HG03354 (cell line): ENCODE data around the gene LPP.

Experiments used
- ATAC-seq: cut with Tn5 transposase; IDR thresholded peaks from one replicate; pipeline ENCODE4 v1.9.1; 2021; ENCODE audit warnings: mild to moderate bottlenecking; ENCODE audit not compliant: unreplicated experiment, poor library complexity, severe bottlenecking

LPP gene

GRCh38 chr3:188214442-188214841 lies 60.5 kb downstream of the LPP start:
- ATAC-seq: no peak

DNA sequence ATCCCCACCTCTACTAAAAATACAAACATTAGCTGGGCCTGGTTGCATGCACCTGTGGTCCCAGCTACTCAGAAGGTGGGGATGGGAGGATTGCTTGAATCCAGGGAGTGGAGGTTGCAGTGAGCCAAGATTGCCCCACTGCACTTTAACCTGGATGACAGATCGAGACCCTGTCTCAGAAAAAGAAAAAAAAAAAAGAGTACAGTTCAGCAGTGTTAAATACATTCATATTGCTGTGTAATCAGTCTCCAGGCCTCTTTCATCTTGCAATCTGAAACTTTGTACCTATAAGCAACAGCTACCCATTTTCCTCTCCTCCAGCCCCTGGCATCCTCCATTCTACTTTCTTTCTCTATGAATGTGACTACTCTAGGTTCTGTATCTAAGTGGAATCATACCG lies 61.2 kb downstream of the LPP start:
- ATAC-seq: no peak

DNA sequence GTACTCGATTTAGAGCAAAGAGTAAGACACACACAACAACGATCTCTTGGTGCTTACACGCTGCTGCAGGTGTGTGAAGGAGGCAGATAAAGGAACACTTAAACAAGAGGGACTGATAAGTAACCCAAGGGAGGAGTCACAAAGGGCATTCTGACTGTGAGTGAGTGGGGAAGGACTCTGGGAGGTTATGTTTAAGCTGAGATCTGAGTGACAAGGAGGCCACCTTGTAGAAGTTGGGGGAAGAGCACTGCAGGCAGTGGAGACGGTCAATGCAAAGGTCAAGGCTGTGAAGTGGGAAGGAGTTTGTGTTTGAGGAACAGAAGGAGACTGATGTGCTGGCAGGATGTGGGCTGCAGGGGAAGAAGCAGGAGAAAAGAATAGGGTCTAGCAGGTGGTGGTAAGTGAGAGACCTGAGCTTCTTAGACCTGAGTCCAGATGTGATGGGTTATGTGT lies 63.1 kb downstream of the LPP start:
- ATAC-seq: no peak

DNA sequence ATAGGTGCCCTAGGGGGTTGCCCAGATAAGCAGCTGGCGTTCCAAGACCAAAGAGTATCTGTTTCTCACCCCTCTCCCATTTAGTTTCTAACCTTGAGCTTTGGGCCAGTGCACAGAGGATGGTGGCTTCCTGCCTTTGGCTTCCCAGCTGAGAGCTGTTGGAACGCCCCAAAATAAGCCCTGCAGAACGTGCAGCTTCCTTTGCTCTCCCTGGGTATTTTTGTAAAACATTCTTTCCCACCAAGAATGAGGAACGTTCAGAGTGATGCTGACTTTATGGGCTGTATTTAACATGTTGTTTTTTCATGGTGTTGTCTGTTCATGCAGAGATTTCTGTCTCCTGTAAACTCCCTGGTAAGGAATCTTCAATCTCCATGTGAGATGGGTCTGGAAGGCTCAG lies 63.8 kb downstream of the LPP start:
- no peak for ATAC-seq

DNA sequence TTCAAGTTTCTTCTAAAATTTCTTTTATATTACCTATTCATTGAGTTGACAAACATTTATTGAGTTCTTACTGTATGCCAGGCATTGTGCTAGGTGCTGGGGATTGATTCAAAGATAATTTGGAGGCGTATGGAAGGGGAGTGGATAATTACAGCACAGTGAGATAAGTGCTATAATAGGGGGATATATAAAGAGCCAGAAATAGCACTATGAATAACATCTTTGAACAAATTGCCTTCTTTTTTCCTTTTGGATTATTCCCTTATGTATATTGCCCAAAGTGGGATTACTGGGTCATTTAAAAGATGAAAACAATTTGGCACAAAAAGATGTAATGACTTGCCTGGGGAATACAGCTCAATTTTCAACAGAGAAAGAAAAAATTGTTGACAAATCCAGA lies 64.6 kb downstream of the LPP start:
- ATAC-seq: no peak

DNA sequence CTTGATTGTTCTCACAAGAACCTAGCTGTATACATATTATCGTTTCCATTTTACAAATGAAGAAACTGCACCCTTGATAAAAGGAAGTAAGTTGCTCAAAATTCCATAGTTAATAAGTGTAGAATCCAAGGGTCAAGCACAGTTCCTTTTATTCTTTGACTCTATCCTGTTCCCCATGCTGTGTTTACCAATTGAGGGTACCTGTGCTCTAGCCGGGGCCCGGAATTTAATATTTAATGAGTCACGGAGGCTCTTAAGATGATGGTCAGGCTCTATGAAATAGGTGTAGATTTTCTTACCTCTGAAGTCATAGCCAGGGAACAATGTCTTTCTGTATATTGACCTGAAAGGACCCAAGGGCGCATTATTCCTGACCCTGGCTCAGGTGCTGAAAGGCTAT lies 65.2 kb downstream of the LPP start:
- ATAC-seq: no peak

- no peak for ATAC-seq
These were observed 66.3 kb downstream of the LPP start for GRCh38 chr3:188220097-188220788.

- ATAC-seq: no peak
These were observed 67.2 kb downstream of the LPP start for GRCh38 chr3:188220988-188221818.

DNA sequence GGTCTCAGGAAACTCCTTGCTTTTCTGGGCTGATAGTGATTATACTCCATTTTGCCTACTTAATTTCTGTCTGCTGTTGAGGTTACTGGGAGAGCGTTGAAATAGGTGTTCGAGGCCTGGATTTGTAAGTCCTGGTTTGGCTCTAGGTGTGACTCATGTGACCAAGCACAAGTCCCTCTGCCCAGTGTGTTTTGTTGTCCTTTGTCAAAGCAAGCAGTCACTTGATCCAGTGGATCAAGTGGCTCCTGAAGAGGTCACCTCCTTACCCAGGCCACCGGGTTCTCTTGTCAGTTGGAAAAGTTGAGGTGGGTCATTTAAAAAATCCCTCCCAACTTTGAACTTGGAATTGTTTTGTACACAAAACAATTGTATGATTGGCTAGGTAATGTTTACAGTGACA lies 70.0 kb downstream of the LPP start:
- no peak for ATAC-seq

DNA sequence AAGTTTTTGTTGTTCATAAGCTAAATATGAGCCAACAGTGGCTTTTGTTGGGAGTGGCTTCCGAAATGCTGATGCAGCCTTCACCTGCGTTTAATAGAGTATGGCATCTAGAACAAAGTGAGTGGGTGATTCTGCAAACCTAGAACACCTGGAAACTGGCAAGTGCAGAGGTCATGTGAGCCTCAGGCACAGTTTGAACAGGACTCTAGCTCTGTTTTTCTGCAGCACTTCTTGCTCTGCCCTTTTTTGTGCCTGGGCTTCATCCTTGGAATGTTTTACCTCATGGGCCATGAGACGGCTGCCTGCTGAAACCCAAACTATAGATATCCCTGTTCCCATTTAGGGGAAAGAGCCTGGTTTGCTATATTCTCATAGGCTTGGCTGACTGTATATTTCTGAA lies 73.5 kb downstream of the LPP start:
- ATAC-seq: no peak

DNA sequence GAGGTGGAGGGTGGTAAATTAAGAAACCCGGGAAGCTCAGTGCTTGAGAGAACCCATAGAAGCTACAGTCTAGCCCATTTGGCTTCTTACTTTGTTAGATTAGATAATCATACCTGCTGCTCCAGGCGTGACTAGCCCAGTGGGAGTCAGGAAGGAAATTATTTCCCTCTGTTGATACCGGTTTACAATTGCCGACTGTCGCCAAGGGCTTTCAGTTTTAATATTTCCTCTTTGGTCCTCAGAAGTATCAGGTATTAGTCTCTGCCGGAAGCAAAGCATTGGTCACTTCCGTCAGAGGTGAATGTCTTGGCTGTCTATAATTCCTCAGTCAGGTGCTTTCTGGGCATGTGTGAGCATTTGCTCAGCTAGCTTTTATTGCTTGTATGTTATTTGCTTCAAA lies 75.2 kb downstream of the LPP start:
- ATAC-seq: no peak

DNA sequence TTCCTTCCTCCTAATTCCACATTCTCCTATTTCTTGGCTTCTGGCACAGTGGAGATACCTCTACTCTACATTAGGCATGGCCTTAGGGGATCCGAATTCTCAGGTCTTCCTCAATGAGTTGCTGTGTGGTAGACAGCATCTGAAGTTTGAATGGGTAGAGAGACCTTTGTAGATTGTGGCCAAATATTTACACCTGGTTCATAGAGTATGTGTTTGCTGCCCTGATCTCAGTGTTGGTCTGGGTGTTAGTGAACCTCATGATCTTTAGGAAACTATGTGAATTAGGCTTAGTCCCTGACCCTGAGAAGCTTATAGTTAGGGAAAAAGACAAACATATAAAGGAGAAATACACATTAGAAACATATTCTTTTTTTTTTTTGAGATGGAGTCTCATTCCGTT lies 75.8 kb downstream of the LPP start:
- ATAC-seq: no peak

- ATAC-seq: no peak
These were observed 77.0 kb downstream of the LPP start for GRCh38 chr3:188230962-188231361.

DNA sequence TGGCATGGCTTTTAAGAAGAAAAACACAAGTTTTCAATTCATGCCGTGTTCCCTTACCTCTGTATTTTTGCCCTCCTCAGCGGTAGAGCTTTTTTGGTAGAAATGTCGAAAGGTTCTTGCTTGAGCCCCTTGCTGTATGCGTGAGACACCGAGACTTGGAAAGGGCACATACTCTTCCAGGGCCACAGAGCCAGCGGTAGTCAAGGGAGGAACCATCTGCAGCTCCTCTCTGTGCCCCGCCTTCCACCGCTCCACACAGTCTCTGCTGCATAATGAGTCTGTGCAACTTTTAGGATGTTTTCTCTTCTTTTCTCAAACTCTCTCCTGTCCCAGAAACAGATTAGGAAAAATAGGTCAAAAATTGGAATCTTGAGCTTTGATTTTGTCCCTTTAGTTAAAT lies 77.5 kb downstream of the LPP start:
- no peak for ATAC-seq

- ATAC-seq: no peak
These were observed 78.7 kb downstream of the LPP start for GRCh38 chr3:188232656-188233055.

- ATAC-seq: no peak
These were observed 79.4 kb downstream of the LPP start for GRCh38 chr3:188233320-188233719.

DNA sequence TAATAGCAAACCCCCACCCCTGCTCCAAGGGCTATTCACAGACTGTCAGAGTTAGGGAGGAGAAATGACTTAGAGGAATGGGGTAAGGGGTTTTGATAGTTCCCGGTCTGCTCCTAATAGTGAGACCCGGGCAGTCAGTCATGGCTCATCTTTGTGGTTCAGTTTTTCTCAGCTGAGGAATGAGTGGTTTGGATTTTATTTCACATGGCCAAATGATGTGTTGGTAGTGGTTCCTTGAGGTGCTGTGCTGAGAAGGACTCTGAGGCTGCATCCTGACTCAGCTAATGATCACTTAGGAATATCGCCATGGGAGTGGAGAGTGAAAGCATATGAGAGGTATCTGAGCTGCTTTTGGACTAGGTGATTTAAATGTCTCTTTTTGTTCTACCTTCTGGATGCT lies 80.2 kb downstream of the LPP start:
- no peak for ATAC-seq

DNA sequence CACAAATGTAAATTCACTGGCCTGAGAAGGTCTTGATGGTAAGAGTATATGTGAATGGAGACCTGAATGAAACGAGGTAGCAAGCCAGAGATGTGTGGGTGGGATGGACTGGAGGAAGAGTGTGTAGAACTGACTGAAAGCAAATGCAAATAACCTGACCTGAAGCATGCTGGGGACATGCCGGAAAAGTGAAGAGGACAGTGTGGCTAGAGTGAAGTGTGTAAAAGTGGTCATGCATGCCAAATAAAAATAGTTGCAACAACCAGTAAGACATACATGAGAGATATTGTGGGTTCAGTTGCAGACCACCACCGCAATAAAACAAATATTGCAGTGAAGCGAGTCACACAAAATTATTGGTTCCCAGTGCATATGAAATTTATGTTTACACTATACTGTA lies 82.3 kb downstream of the LPP start:
- ATAC-seq: no peak

DNA sequence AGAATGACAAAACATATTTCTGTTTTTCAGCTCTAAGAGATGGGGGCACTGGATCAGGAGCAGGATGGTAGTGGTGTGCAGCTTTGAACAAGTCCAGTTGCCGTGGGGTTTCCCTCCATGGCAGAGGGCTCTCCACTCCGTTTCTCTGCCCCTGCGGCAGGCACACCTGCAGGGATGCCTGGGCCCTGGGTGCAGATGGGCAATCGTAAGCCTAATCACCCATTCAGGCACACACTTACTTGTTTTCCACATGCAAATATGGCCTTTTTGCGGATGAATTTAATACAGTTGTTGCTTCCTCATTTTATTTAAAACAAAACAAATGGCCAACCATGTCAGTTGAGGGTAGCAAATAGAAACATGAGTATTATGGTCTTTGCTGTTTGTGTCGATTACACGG lies 85.1 kb downstream of the LPP start:
- no peak for ATAC-seq

GRCh38 chr3:188239577-188239976 lies 85.6 kb downstream of the LPP start:
- ATAC-seq: no peak

- no peak for ATAC-seq
These were observed 86.4 kb downstream of the LPP start for GRCh38 chr3:188240189-188240981.
